ENCODE results near the gene ARHGDIA.

The ARHGDIA gene

GRCh38 chr17:81905993-81906392, 34.9 kb upstream of the ARHGDIA start:
- DNase-seq (ENCODE audit: low read depth): no peak

- DNase-seq (ENCODE audit: low read depth): no peak
These were observed 34.3 kb upstream of the ARHGDIA start for GRCh38 chr17:81905424-81905875.

- DNase-seq (ENCODE audit: low read depth): no peak
These were observed 33.7 kb upstream of the ARHGDIA start for GRCh38 chr17:81904600-81905423.

GRCh38 chr17:81903896-81904599, 32.9 kb upstream of the ARHGDIA start:
- no peak for DNase-seq (ENCODE audit: low read depth)

- no peak for DNase-seq (ENCODE audit: low read depth)
These were observed 32.3 kb upstream of the ARHGDIA start for GRCh38 chr17:81903415-81903831.

- no peak for DNase-seq (ENCODE audit: low read depth)
These were observed 31.7 kb upstream of the ARHGDIA start for GRCh38 chr17:81902653-81903414.

- no peak for DNase-seq (ENCODE audit: low read depth)
These were observed 31.0 kb upstream of the ARHGDIA start, which contains the start of gene NPB for GRCh38 chr17:81902023-81902652. Gene NPB (plus strand): TSS chr17:81902238. CDS start chr17:81902278, 40 bp downstream.

- no peak for DNase-seq (ENCODE audit: low read depth)
These were observed 30.3 kb upstream of the ARHGDIA start for GRCh38 chr17:81901167-81902022.

GRCh38 chr17:81900181-81900820, 29.2 kb upstream of the ARHGDIA start:
- DNase-seq (ENCODE audit: low read depth): no peak

- no peak for DNase-seq (ENCODE audit: low read depth)
These were observed 28.5 kb upstream of the ARHGDIA start for GRCh38 chr17:81899514-81900166.

- DNase-seq (ENCODE audit: low read depth): no peak
These were observed 27.7 kb upstream of the ARHGDIA start for GRCh38 chr17:81898885-81899284.

GRCh38 chr17:81898029-81898866, 27.1 kb upstream of the ARHGDIA start:
- DNase-seq (ENCODE audit: low read depth): peak; percentile 84

- DNase-seq (ENCODE audit: low read depth): no peak
These were observed 24.3 kb upstream of the ARHGDIA start for GRCh38 chr17:81895400-81895799.

- no peak for DNase-seq (ENCODE audit: low read depth)
These were observed 20.1 kb upstream of the ARHGDIA start for GRCh38 chr17:81891303-81891552.

- no peak for DNase-seq (ENCODE audit: low read depth)
These were observed 19.5 kb upstream of the ARHGDIA start for GRCh38 chr17:81890447-81891302.

GRCh38 chr17:81889602-81890001, 18.5 kb upstream of the ARHGDIA start:
- DNase-seq (ENCODE audit: low read depth): no peak

- no peak for DNase-seq (ENCODE audit: low read depth)
These were observed 18.0 kb upstream of the ARHGDIA start for GRCh38 chr17:81888988-81889595.

Data from stromal cell of bone marrow (primary cell).